Measurements from ENCODE around the gene NUDT16. TPM values are rescaled to one million over a fixed set of nuclear protein-coding genes. Genes with fewer than 3 reads are reported as not detected.
A peak's percentile ranks its signal among the peaks of the same experiment; 100 is the strongest.
"Not testable (repeated sequence)": the region's sequence is repeated elsewhere in the genome, so short reads cannot be mapped to it uniquely, and the experiment has no call there.

The NUDT16 gene
- total RNA-seq, 2 experiments from 2014 or later = 7.3 to 7.5 TPM

GRCh38 chr3:131361066-131361463, 20.5 kb upstream of the NUDT16 start:
- Mint-ChIP-seq H3K4me1 (peaks cover 16% of the 10 kb centered on the region), H3K27me3 (peaks cover 49% of the 10 kb centered on the region), H3K4me3 (peak overlapping the region; percentile 8)
- CTCF ChIA-PET; H3K9me3 Mint-ChIP-seq; H3K36me3 Mint-ChIP-seq (ENCODE audit: low read depth); H3K27ac Mint-ChIP-seq; DNase-seq; POLR2A ChIA-PET: not testable (repeated sequence)

- no peak overlapping the region for H3K27ac Mint-ChIP-seq
- POLR2A ChIA-PET = no interaction called here
- CTCF ChIA-PET = no interaction called here
- no peaks in the 10 kb centered on the region for H3K36me3 Mint-ChIP-seq (ENCODE audit: low read depth)
- no peak for DNase-seq
- H3K4me3 Mint-ChIP-seq = peak overlapping the region; percentile 34
- H3K4me1 Mint-ChIP-seq = peaks cover 16% of the 10 kb centered on the region
- H3K27me3 Mint-ChIP-seq = peaks cover 51% of the 10 kb centered on the region
- H3K9me3 Mint-ChIP-seq = no peaks in the 10 kb centered on the region
These were observed 19.8 kb upstream of the NUDT16 start for GRCh38 chr3:131361464-131362421.

GRCh38 chr3:131363275-131363674, 18.3 kb upstream of the NUDT16 start:
- no peak for DNase-seq
- CTCF ChIA-PET = no interaction called here
- no peak overlapping the region for H3K27ac Mint-ChIP-seq
- H3K4me3 Mint-ChIP-seq = no peak overlapping the region
- H3K9me3 Mint-ChIP-seq = no peaks in the 10 kb centered on the region
- peaks cover 54% of the 10 kb centered on the region for H3K27me3 Mint-ChIP-seq
- H3K36me3 Mint-ChIP-seq (ENCODE audit: low read depth) = no peaks in the 10 kb centered on the region
- POLR2A ChIA-PET = no interaction called here
- H3K4me1 Mint-ChIP-seq = peaks cover 16% of the 10 kb centered on the region

- H3K4me1 Mint-ChIP-seq = peaks cover 9% of the 10 kb centered on the region
- no peak overlapping the region for H3K4me3 Mint-ChIP-seq
- H3K36me3 Mint-ChIP-seq (ENCODE audit: low read depth) = peaks cover 6% of the 10 kb centered on the region
- ChIA-PET POLR2A (no interaction called here), CTCF (no interaction called here)
- DNase-seq = no peak
- peak overlapping the region; percentile 6 for H3K27ac Mint-ChIP-seq
- H3K27me3 Mint-ChIP-seq = peaks cover 7% of the 10 kb centered on the region
- H3K9me3 Mint-ChIP-seq = no peaks in the 10 kb centered on the region
These were observed 10.5 kb upstream of the NUDT16 start for GRCh38 chr3:131370935-131371687.

- Mint-ChIP-seq H3K4me1 (peaks cover 9% of the 10 kb centered on the region), H3K36me3 (ENCODE audit: low read depth) (peaks cover 6% of the 10 kb centered on the region), H3K9me3 (no peaks in the 10 kb centered on the region), H3K27me3 (peaks cover 5% of the 10 kb centered on the region), H3K27ac (no peak overlapping the region), H3K4me3 (no peak overlapping the region)
- CTCF ChIA-PET = no interaction called here
- no peak for DNase-seq
- POLR2A ChIA-PET = no interaction called here
These were observed 9.9 kb upstream of the NUDT16 start for GRCh38 chr3:131371688-131372066.

- ChIA-PET CTCF (no interaction called here), POLR2A (no interaction called here)
- peaks cover 9% of the 10 kb centered on the region for H3K36me3 Mint-ChIP-seq (ENCODE audit: low read depth)
- no peak overlapping the region for H3K4me3 Mint-ChIP-seq
- no peaks in the 10 kb centered on the region for H3K9me3 Mint-ChIP-seq
- no peak overlapping the region for H3K27ac Mint-ChIP-seq
- H3K4me1 Mint-ChIP-seq = peaks cover 9% of the 10 kb centered on the region
- H3K27me3 Mint-ChIP-seq = no peaks in the 10 kb centered on the region
- no peak for DNase-seq
These were observed 6.8 kb upstream of the NUDT16 start for GRCh38 chr3:131374741-131375140.

GRCh38 chr3:131380821-131381444, 641 bp upstream of the NUDT16 start:
- CTCF ChIA-PET = interaction anchor here (0.8 to 1.5 kb wide), 2 partner anchors 208 to 275 kb away, joined by 3 read pairs; no protein-coding TSS in a partner anchor
- H3K27me3 Mint-ChIP-seq, H3K9me3 Mint-ChIP-seq, POLR2A ChIA-PET, DNase-seq: not testable (repeated sequence)
- Mint-ChIP-seq H3K4me3 (peak overlapping the region; percentile 93), H3K27ac (peak overlapping the region; percentile 99), H3K36me3 (ENCODE audit: low read depth) (peaks cover 14% of the 10 kb centered on the region), H3K4me1 (peaks cover 28% of the 10 kb centered on the region)

GRCh38 chr3:131386429-131387165, 5.0 kb downstream of the NUDT16 start:
- CTCF ChIA-PET = no interaction called here
- POLR2A ChIA-PET = no interaction called here
- no peak overlapping the region for H3K4me3 Mint-ChIP-seq
- DNase-seq = no peak
- no peaks in the 10 kb centered on the region for H3K9me3 Mint-ChIP-seq
- no peak overlapping the region for H3K27ac Mint-ChIP-seq
- peaks cover 1% of the 10 kb centered on the region for H3K27me3 Mint-ChIP-seq
- H3K36me3 Mint-ChIP-seq (ENCODE audit: low read depth) = peaks cover 13% of the 10 kb centered on the region
- peaks cover 33% of the 10 kb centered on the region for H3K4me1 Mint-ChIP-seq

- no peaks in the 10 kb centered on the region for H3K9me3 Mint-ChIP-seq
- no peak overlapping the region for H3K27ac Mint-ChIP-seq
- CTCF ChIA-PET = no interaction called here
These were observed 6.4 kb downstream of the NUDT16 start for GRCh38 chr3:131387796-131388489.

GRCh38 chr3:131388490-131388799, 6.9 kb downstream of the NUDT16 start:
- peaks cover 1% of the 10 kb centered on the region for H3K27me3 Mint-ChIP-seq
- ChIA-PET CTCF (no interaction called here), POLR2A (no interaction called here)
- peaks cover 25% of the 10 kb centered on the region for H3K4me1 Mint-ChIP-seq
- no peaks in the 10 kb centered on the region for H3K9me3 Mint-ChIP-seq
- DNase-seq = no peak
- H3K4me3 Mint-ChIP-seq = no peak overlapping the region
- H3K36me3 Mint-ChIP-seq (ENCODE audit: low read depth) = peaks cover 13% of the 10 kb centered on the region
- H3K27ac Mint-ChIP-seq = no peak overlapping the region

More at GRCh38 chr3:131387796-131388489, 6.4 kb downstream of the NUDT16 start:
- Mint-ChIP-seq H3K4me3 (no peak overlapping the region), H3K27me3 (peaks cover 1% of the 10 kb centered on the region), H3K36me3 (ENCODE audit: low read depth) (peaks cover 13% of the 10 kb centered on the region), H3K4me1 (peaks cover 25% of the 10 kb centered on the region)
- DNase-seq = no peak
- POLR2A ChIA-PET = no interaction called here

GRCh38 chr3:131390331-131390730, 8.8 kb downstream of the NUDT16 start:
- Mint-ChIP-seq H3K4me1 (peaks cover 15% of the 10 kb centered on the region), H3K27ac (no peak overlapping the region), H3K4me3 (no peak overlapping the region), H3K9me3 (no peaks in the 10 kb centered on the region), H3K27me3 (peaks cover 1% of the 10 kb centered on the region), H3K36me3 (ENCODE audit: low read depth) (peaks cover 5% of the 10 kb centered on the region)
- no peak for DNase-seq
- POLR2A ChIA-PET = no interaction called here
- CTCF ChIA-PET = no interaction called here

GRCh38 chr3:131393051-131393450, 11.5 kb downstream of the NUDT16 start:
- Mint-ChIP-seq H3K9me3 (no peaks in the 10 kb centered on the region), H3K36me3 (ENCODE audit: low read depth) (no peaks in the 10 kb centered on the region), H3K4me3 (no peak overlapping the region), H3K27ac (no peak overlapping the region), H3K27me3 (peaks cover 1% of the 10 kb centered on the region), H3K4me1 (no peaks in the 10 kb centered on the region)
- DNase-seq = no peak
- ChIA-PET CTCF (no interaction called here), POLR2A (no interaction called here)
